GM18870 (cell line): Measurements from ENCODE around the gene ZDHHC5.
A peak's percentile ranks its signal among the peaks of the same experiment; 100 is the strongest.

Experiments used
- ATAC-seq: cut with Tn5 transposase; IDR thresholded peaks from one replicate; pipeline ENCODE4 v1.9.1; 2021; ENCODE audit warnings: moderate library complexity; ENCODE audit not compliant: unreplicated experiment

The ZDHHC5 gene

GRCh38 chr11:57667736-57668433 lies at the start of gene ZDHHC5:
Gene ZDHHC5 (plus strand): TSS chr11:57668114. CDS start chr11:57673091, 4,977 bp downstream.
- ATAC-seq = peak; percentile 78

GRCh38 chr11:57618438-57618837 lies 49.5 kb upstream of the ZDHHC5 start:
- no peak for ATAC-seq

- no peak for ATAC-seq
Measured at GRCh38 chr11:57619331-57619730, 48.6 kb upstream of the ZDHHC5 start.

GRCh38 chr11:57620467-57620866 lies 47.4 kb upstream of the ZDHHC5 start:
- ATAC-seq = no peak

GRCh38 chr11:57622263-57622662 lies 45.7 kb upstream of the ZDHHC5 start:
- no peak for ATAC-seq

- ATAC-seq = no peak
Measured at GRCh38 chr11:57624864-57625263, 43.0 kb upstream of the ZDHHC5 start.

GRCh38 chr11:57626895-57627294 lies 41.0 kb upstream of the ZDHHC5 start:
- no peak for ATAC-seq

GRCh38 chr11:57630171-57630570 lies 37.7 kb upstream of the ZDHHC5 start:
- ATAC-seq = no peak

- ATAC-seq = no peak
Measured at GRCh38 chr11:57632116-57632515, 35.8 kb upstream of the ZDHHC5 start.

- ATAC-seq = no peak
Measured at GRCh38 chr11:57633394-57634070, 34.4 kb upstream of the ZDHHC5 start.

- no peak for ATAC-seq
Measured at GRCh38 chr11:57634311-57634710, 33.6 kb upstream of the ZDHHC5 start.

- ATAC-seq = no peak
Measured at GRCh38 chr11:57635246-57635645, 32.7 kb upstream of the ZDHHC5 start.

GRCh38 chr11:57637626-57638004 lies 30.3 kb upstream of the ZDHHC5 start:
- no peak for ATAC-seq

GRCh38 chr11:57638005-57638781 lies 29.7 kb upstream of the ZDHHC5 start:
- ATAC-seq = peak; percentile 43

- no peak for ATAC-seq
Measured at GRCh38 chr11:57638811-57639320, 29.0 kb upstream of the ZDHHC5 start.

- ATAC-seq = no peak
Measured at GRCh38 chr11:57639321-57640067, 28.4 kb upstream of the ZDHHC5 start.

- no peak for ATAC-seq
Measured at GRCh38 chr11:57640068-57640800, 27.7 kb upstream of the ZDHHC5 start.

- ATAC-seq = no peak
Measured at GRCh38 chr11:57641011-57641807, 26.7 kb upstream of the ZDHHC5 start.

- ATAC-seq = no peak
Measured at GRCh38 chr11:57643802-57644201, 24.1 kb upstream of the ZDHHC5 start.
